Activated CD8-positive, alpha-beta memory T cell treated with anti-CD3 and anti-CD28 coated beads for 24 hours (primary cell): ENCODE data around the gene ATP6V0D1.
A peak's percentile ranks its signal among the peaks of the same experiment; 100 is the strongest.

Source experiments
- DNase-seq: peaks from one replicate; pipeline ENCODE4 v3.0.0-alpha.2; 2020

ATP6V0D1 gene

GRCh38 chr16:67442581-67443255 is 38.2 kb downstream of the ATP6V0D1 start:
- no peak for DNase-seq

- DNase-seq, result no peak
Measured at GRCh38 chr16:67441907-67442306, 39.0 kb downstream of the ATP6V0D1 start.

- DNase-seq, result no peak
Measured at GRCh38 chr16:67441271-67441753, 39.6 kb downstream of the ATP6V0D1 start.

- DNase-seq, result no peak
Measured at GRCh38 chr16:67438824-67439393, 42.0 kb downstream of the ATP6V0D1 start.

GRCh38 chr16:67438098-67438791 is 42.7 kb downstream of the ATP6V0D1 start:
- no peak for DNase-seq

GRCh38 chr16:67437513-67437912 is 43.4 kb downstream of the ATP6V0D1 start:
- no peak for DNase-seq

- DNase-seq, result no peak
Measured at GRCh38 chr16:67436640-67437193, 44.2 kb downstream of the ATP6V0D1 start.

- no peak for DNase-seq
Measured at GRCh38 chr16:67435758-67436164, 45.2 kb downstream of the ATP6V0D1 start.

- no peak for DNase-seq
Measured at GRCh38 chr16:67433131-67433719, 47.7 kb downstream of the ATP6V0D1 start.

GRCh38 chr16:67432506-67432890 is 48.5 kb downstream of the ATP6V0D1 start:
- no peak for DNase-seq

- DNase-seq, result no peak
Measured at GRCh38 chr16:67431775-67432505, 49.0 kb downstream of the ATP6V0D1 start.

- peak; percentile 75 for DNase-seq
Measured at GRCh38 chr16:67430977-67431774, 49.8 kb downstream of the ATP6V0D1 start, which contains the start of gene HSD11B2. Gene HSD11B2 (plus strand): TSS chr16:67431121. CDS start chr16:67431249, 128 bp downstream.

- DNase-seq, result peak; percentile 80
Measured at GRCh38 chr16:67430504-67430976, 50.4 kb downstream of the ATP6V0D1 start.

GRCh38 chr16:67429799-67430503 is 51.0 kb downstream of the ATP6V0D1 start:
- no peak for DNase-seq

- no peak for DNase-seq
Measured at GRCh38 chr16:67429053-67429798, 51.7 kb downstream of the ATP6V0D1 start.

- peak; percentile 79 for DNase-seq
Measured at GRCh38 chr16:67428146-67428731, 52.7 kb downstream of the ATP6V0D1 start.

GRCh38 chr16:67426950-67427349 is 54.0 kb downstream of the ATP6V0D1 start:
- no peak for DNase-seq

GRCh38 chr16:67426022-67426421 is 54.9 kb downstream of the ATP6V0D1 start:
- no peak for DNase-seq

GRCh38 chr16:67425580-67425979 is 55.4 kb downstream of the ATP6V0D1 start:
- DNase-seq, result no peak

GRCh38 chr16:67425061-67425460 is 55.9 kb downstream of the ATP6V0D1 start:
- no peak for DNase-seq
